Measurements from ENCODE around the gene CD300LB.

GRCh38 chr17:74512624-74513091, 18.6 kb downstream of the CD300LB start:
- TF ChIP-seq CTCF (IDR thresholded peaks at IDR 0.05 in 4 of 5, conservative IDR thresholded peaks at IDR 0.05 in 1 of 5) (no peak), POLR2A (IDR thresholded peaks at IDR 0.05) (no peak)
